K562 (cell line): ENCODE results near the gene SCAMP2. TPM values are rescaled to one million over a fixed set of nuclear protein-coding genes. Genes with fewer than 3 reads are reported as not detected.
A peak's percentile ranks its signal among the peaks of the same experiment; 100 is the strongest.

ENCODE experiments used
- CBX5 ChIP-seq: IDR thresholded peaks from 2 replicates; pipeline ENCODE4 v1.6.1; 2014; ENCODE audit warnings: low read depth, borderline replicate concordance
- CREB3L1 ChIP-seq: fragments of 450-650 bp; IDR thresholded peaks from 2 replicates; pipeline ENCODE4 v1.6.1; 2014; ENCODE audit warnings: low read depth, mild to moderate bottlenecking, moderate library complexity, borderline replicate concordance
- ELK1 ChIP-seq: sonication (generic); formaldehyde crosslinking; IDR thresholded peaks from 2 replicates; pipeline ENCODE4 v1.8.1; 2022; ENCODE audit warnings: missing genetic modification reagents
- GABPA ChIP-seq: fragments of 200-800 bp; sonication (Bioruptor generic); conservative IDR thresholded peaks from 2 replicates; pipeline ENCODE4 v1.6.1; 2016; ENCODE audit warnings: low read depth, missing genetic modification characterization, missing compliant biosample characterization
- HDAC8 ChIP-seq: fragments of 450-650 bp; IDR thresholded peaks from 2 replicates; pipeline ENCODE4 v1.6.1; 2016; ENCODE audit warnings: mild to moderate bottlenecking, missing genetic modification characterization, moderate library complexity, missing compliant biosample characterization
- KDM4B ChIP-seq, 2 experiments: fragments of 450-650 bp in 1 of 2; sonication (generic) in 1 of 2; IDR thresholded peaks; 2 replicates each; pipeline ENCODE4 v1.6.1; 2016 to 2017; ENCODE audit warnings: borderline replicate concordance in 2 of 2, antibody characterized with exemption in 1 of 2, low read depth in 1 of 2, mild to moderate bottlenecking in 1 of 2
- KDM5B ChIP-seq: fragments of 200-600 bp; sonication (generic); IDR thresholded peaks from 2 replicates; pipeline ENCODE4 v1.6.1; 2012; ENCODE audit warnings: low read depth, mild to moderate bottlenecking, moderate library complexity, low read length, control low read depth, inconsistent platforms; ENCODE audit not compliant: insufficient replicate concordance
- MAZ ChIP-seq, 2 experiments: fragments of 450-650 bp in 1 of 2; sonication (generic) in 1 of 2; formaldehyde crosslinking; IDR thresholded peaks in 1 of 2; conservative IDR thresholded peaks in 1 of 2; 2 replicates each; pipeline versions ENCODE4 v1.4.0 to v1.5.0; 2020; ENCODE audit warnings: mild to moderate bottlenecking in 1 of 2, missing genetic modification reagents in 1 of 2
- MLX ChIP-seq, 2 experiments: fragments of 450-650 bp in 1 of 2; sonication (generic) in 1 of 2; formaldehyde crosslinking; conservative IDR thresholded peaks; 2 replicates each; pipeline versions ENCODE4 v1.4.0 to v1.8.1; 2020 to 2022; ENCODE audit warnings: mild to moderate bottlenecking in 1 of 2, missing genetic modification reagents in 1 of 2
- RBM39 ChIP-seq: fragments of 200-400 bp; formaldehyde crosslinking; optimal IDR thresholded peaks from 2 replicates; pipeline ENCODE3; 2018; ENCODE audit warnings: low read depth, low read length
- SRSF9 ChIP-seq: fragments of 200-400 bp; formaldehyde crosslinking; IDR thresholded peaks from 2 replicates; pipeline ENCODE4 v1.6.1; 2017; ENCODE audit warnings: low read depth, low read length, borderline replicate concordance
- STAT5B ChIP-seq: fragments of 250-450 bp; sonication (Bioruptor Pico); IDR thresholded peaks from 2 replicates; pipeline ENCODE4 v1.8.0; 2021; ENCODE audit warnings: mild to moderate bottlenecking, inconsistent platforms
- TAF1 ChIP-seq: IDR thresholded peaks from 2 replicates; pipeline ENCODE4 v1.6.1; 2011; ENCODE audit warnings: mild to moderate bottlenecking, low read length, moderate library complexity; ENCODE audit not compliant: insufficient read depth, control insufficient read depth, severe bottlenecking; ENCODE audit errors: extremely low read depth
- TFE3 ChIP-seq: fragments of 450-650 bp; formaldehyde crosslinking; IDR thresholded peaks from 2 replicates; pipeline ENCODE4 v1.4.0; 2020; ENCODE audit warnings: mild to moderate bottlenecking, mixed read lengths
- ZFP36 ChIP-seq: fragments of 150-350 bp; IDR thresholded peaks from 2 replicates; pipeline ENCODE4 v1.6.1; 2018; ENCODE audit warnings: low read length, low read depth; ENCODE audit not compliant: partially characterized antibody
- ZNF277 ChIP-seq: fragments of 250-450 bp; sonication (Bioruptor Pico); IDR thresholded peaks from 2 replicates; pipeline ENCODE4 v1.8.0; 2022; ENCODE audit warnings: inconsistent platforms, mild to moderate bottlenecking, moderate library complexity, borderline replicate concordance
- ZNF511 ChIP-seq: sonication (generic); formaldehyde crosslinking; IDR thresholded peaks from 2 replicates; pipeline ENCODE4 v1.8.0; 2022; ENCODE audit warnings: mild to moderate bottlenecking, missing genetic modification reagents
- polyA plus RNA-seq, 8 experiments: library from polyadenylated mRNA; depleted of rRNA in 4 of 8; stranded (reverse) in 5 of 8; unstranded in 3 of 8; fragments of >200 nt; fragmentation: Nextera tagmentation in 2 of 8; fragmentation: Illumina TruSeq in 1 of 8; extraction: Ambion mirVana in 2 of 8; extraction: Trizol in 1 of 8; gene quantifications; 2 replicates each; pipeline versions ENCODE4 v1.2.1 to v1.2.3, GENCODE V29; 2011 to 2014; ENCODE audit warnings: inconsistent platforms in 1 of 8, missing spikeins in 1 of 8
- total RNA-seq, 7 experiments: library from RNA; depleted of rRNA in 6 of 7; stranded (reverse); fragments of >200 nt in 6 of 7; fragmentation: Illumina TruSeq in 2 of 7; extraction: Trizol in 2 of 7; gene quantifications; 2 replicates each; pipeline versions ENCODE4 v1.2.1 to v1.2.3, GENCODE V29; 2011 to 2021; ENCODE audit warnings: low replicate concordance in 1 of 7

SCAMP2 gene
- total and polyA plus RNA-seq, 9 of the 15 experiments (the other 6 are each of a cell fraction or from before 2014, with no cell fraction given), result 5.9 to 61.1 (median 20.1) TPM

- peak in 1 of 2 experiments; percentile 49; a peak in 1 of 4 replicates for TF ChIP-seq KDM4B (IDR thresholded peaks at IDR 0.05; ENCODE audit: borderline replicate concordance in 2 of 2, low read depth in 1 of 2)
- TF ChIP-seq ZNF277 (CRISPR knock-in tag), result no peak
- TF ChIP-seq MAZ (CRISPR knock-in tag; conservative IDR thresholded peaks at IDR 0.05 in 1 of 2, IDR thresholded peaks at IDR 0.05 in 1 of 2), result peak; percentile 92 to 96
- TF ChIP-seq ZNF511 (CRISPR knock-in tag), result peak; percentile 47; the same call in 1 of the 2 replicates
- peak; percentile 60 for TF ChIP-seq TAF1
- peak; percentile 60 for TF ChIP-seq TFE3 (CRISPR knock-in tag)
- TF ChIP-seq HDAC8 (tag), result no peak
- TF ChIP-seq CREB3L1, result 0 out of 2 replicates have a peak, but pooled peaks have one; percentile 67
- peak; percentile 80 for TF ChIP-seq KDM5B
- TF ChIP-seq SRSF9, result no peak
- no peak for TF ChIP-seq RBM39
- no peak for TF ChIP-seq ELK1 (CRISPR knock-in tag)
- TF ChIP-seq STAT5B (CRISPR knock-in tag), result no peak
- peak; percentile 86 for TF ChIP-seq GABPA
- no peak for TF ChIP-seq MLX (CRISPR knock-in tag; conservative IDR thresholded peaks at IDR 0.05)
- TF ChIP-seq ZFP36, result no peak
- TF ChIP-seq CBX5, result no peak
These were observed 30.4 kb downstream of the SCAMP2 start, which contains the start of gene ULK3 (continued) for GRCh38 chr15:74842581-74843444.
